ENCODE results near the gene TMEM209.

Gene TMEM209

DNA sequence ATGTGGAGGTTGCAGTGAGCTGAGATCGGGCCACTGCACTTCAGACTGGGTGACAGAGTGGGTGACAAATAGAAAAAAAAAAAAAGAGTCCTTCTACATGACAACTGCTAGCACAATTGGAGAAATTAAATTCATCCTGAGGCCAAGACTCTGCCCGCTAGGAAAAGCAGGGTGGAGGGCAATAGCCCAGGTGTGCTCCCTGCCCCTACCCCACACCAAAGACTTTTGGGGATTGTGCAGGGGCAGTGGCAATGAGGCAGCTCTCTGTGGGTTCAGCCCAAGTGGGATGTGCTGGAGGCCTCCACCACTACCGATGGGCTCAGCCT is 61.3 kb downstream of the TMEM209 start:
- DNase-seq (ENCODE audit: low spot score) = no peak

DNA sequence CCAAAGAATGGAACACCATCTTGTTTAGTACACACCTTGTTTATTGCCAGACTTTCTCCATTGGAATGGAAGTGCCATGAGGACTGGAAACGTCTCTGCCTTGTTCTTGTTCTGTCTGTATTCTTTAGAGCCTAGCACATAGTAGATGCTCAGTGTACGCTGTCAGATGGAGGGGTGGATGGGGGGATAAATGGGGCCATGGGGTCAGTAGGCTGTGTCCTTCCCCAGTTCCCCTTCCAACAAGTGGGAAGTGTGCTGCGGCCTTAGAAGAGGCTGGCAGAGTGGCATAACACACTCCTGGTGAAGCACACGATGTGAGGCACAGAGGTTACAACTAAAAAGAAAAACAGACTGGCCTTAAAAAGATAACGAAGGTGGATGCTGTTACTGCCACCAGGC is 61.9 kb downstream of the TMEM209 start:
- no peak for DNase-seq (ENCODE audit: low spot score)

DNA sequence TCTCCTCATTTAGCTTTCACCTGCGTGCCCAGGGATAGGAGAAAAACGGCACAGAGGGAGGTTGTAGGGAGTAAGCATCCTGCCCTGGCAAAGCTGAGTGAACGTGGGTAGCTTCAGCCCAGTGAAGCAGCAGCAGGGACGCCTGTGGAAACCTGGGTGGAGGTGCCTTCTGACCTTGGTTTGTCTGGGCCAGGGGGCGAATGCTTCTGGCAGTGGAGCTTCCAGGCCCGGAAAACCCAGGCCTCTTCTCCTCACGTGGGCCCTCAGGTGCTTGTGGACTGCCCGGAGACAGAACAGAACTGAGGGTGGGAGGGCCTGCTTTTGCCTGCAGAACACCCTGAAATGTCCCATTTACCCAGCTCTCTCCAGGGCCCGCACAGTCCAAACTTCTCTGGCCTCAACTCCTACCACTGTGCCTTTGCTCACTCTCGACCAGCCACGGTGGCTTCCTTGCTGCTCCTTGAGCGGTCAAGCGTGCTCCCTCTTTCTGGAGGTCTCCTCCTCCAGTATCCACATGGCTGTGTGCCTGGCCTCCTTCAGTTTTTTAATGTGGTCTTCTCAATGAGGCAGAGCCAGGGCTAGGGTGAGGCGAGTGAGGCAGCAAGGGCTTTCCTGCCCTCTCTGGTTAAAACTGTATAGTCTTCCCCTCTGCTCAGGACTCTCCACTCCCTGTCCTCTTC is 62.4 kb downstream of the TMEM209 start:
- no peak for DNase-seq (ENCODE audit: low spot score)

DNA sequence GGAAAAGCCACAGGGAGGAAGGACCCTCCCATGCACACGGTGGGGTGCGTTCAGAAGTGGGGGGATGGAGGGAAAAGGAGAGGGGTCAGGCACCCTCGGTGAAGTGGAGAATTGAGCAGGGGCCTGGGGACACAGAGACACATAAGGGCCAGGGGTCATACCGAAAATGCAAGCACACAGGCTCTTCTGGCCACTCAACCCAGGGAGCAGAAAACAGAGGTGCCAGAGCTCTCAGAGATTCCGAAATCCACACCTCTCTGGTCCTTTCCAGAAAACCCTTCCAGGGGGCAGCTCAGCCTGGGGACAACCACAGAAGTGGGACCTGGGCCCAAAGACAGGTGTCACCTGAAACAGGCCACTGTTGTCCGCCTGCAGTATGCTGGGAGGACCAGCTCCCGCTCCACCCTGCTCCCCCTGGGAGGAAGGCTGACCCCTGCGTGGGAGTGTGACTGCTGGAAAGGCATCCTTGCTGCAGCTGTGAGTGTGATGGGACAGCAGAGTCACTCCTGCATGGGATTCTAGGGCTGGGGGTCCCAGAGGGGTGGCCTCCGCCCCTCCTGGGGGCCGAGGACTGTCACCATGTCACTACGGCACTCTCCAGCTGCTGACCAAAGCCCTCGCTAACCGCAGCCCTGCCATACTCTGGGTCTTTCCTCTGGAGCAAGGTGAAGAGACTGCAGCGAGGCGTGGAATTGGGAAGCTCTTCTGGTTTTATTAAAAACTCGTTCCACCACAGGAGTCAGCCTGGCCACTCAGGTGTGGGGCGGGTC is 63.1 kb downstream of the TMEM209 start:
- no peak for DNase-seq (ENCODE audit: low spot score)

DNA sequence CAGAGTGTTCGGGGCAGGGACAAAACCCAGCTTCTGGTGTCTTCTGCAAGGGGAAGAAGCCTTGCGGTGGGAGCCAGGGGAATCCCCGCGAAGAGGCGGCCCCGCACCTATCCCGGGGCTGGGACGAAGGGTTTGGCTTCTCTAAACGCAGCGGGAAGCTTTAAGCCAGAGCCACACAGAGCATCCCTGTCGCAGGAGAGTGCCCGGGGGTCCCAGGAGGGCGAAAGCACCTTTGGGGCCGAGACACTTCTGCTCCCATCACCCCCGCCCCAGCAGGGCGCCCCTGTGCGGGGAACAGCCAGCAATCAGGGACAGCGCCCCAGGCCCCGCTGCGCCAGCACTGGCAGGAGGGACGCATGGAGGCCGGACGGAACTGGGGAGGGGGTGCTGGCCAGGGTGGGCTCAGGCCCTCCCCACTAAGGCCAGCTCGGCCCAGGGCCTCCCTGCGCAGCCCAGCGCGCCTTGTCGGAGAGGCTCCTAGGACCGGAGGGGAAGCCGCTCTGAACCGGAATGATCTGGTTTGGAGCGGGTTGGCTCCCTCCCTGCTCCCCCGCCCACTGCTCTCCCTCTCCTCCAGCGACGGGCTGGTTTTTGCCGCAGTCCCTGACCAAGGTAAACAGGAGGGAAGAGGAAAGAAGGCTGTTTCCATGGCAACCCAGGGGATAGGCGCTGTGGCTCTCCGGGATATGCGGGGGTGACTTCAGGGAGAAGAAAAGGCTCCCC is 63.9 kb downstream of the TMEM209 start:
- DNase-seq (ENCODE audit: low spot score) = no peak

DNA sequence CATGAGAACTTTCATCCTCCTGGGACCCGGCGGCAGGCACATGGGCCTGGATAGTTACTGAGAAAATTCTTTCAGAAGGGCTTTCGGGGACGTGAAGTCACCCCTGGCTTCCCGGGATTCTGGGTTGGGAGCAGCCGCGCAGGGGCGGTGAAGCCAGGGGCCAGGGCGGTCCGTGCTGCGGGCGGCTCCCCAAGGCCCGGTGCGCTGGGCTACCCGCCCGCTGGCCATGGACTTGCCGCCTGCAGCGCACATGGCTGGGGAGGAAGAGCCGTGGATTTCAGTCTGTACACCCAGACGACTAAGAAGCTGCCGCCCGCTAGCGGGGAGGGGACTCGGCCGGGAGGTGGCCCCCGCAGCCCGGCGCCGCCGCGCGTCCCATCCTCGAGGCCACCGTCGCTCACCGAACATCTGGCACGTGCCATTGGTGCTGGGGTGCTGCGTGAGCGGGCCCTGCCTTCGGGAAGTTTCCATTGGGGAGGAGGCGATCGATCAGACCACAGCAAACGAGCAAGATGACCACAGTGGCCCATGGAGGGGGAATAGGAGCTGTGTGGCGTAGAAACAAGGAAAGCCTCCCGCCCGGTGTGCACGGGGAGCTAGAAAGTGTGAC is 64.5 kb downstream of the TMEM209 start:
- DNase-seq (ENCODE audit: low spot score) = no peak

DNA sequence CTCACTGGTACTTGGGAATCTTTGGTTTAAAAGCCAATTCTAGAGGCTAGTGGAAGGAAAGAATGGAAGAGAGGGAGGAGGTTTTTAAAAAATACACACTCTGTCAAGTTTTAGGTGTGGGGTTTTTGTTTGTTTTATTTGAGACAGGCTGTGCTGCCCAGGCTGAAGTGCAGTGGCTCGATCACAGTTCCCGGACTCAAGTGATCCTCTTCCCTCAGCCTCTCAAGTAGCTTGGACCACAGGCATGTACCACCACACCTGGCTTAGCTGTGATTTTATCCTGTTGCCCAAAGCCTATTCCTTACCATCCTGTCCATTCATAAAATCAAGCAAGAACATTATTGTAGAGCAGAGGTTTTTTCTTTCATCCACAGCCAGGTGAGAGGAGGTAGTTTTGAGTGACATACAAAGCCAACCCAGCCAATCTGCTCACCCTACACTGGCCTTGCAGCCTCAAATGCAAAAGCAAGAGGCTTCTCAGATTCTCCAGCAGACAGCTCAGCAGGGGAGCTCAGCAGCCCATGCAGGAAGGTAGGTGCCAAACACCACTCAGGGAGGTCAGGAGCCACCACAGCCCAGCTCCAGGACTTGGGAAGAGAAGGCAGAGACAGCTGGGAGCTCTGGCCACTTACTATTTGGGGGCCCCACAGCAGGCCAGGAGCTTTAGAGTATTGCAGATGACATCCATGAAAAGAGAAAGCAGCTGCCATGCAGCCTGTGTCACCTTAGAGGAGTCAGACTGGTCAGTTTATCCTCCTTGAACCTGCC is 65.8 kb downstream of the TMEM209 start:
- no peak for DNase-seq (ENCODE audit: low spot score)

DNA sequence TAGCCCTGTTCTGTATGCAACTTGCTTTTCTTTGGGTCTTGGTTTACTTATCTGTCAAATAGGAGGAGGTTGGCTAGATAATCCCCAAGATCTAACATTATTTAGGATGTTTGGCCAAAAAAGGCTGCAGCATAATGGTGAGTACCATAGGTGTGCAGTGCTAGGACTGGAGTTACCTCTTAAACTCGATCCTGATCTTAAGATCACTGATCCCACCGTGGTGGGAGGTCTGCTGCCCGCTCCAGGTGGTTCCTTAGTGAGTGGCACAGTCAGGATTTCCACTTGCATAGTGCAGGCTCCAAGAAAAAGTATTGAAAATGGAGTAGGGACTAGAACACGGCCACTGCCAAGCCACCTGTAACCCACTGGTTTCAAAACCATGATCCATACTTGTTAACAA is 68.0 kb downstream of the TMEM209 start:
- DNase-seq (ENCODE audit: low spot score) = no peak

DNA sequence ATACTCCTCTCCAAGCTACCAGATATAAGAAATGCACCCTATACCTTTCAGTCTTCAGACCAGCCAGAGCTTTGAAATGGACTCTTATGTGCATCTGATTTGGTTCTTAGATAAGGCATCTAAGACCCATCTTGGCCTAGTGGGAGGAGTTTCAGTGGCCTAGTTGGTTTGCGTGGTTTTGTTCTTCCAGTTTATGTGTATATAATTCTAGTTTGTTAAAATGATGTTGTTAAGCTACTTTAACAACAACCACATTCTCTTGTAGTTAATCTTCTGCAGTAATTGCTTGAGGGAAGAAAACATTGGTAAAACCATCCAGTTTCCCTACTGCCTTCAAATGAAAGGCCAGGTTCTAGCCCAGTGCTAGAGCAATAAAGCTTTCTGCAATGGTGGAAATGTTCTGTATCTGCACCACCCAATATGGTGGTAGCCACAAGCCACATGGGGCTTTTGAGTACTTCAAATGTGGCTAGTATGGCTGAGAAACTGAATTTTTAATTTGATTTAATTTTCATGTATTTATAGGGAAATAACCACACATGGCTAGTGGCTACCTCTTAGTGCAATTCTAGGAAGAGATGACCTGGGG is 68.5 kb downstream of the TMEM209 start:
- DNase-seq (ENCODE audit: low spot score) = no peak

DNA sequence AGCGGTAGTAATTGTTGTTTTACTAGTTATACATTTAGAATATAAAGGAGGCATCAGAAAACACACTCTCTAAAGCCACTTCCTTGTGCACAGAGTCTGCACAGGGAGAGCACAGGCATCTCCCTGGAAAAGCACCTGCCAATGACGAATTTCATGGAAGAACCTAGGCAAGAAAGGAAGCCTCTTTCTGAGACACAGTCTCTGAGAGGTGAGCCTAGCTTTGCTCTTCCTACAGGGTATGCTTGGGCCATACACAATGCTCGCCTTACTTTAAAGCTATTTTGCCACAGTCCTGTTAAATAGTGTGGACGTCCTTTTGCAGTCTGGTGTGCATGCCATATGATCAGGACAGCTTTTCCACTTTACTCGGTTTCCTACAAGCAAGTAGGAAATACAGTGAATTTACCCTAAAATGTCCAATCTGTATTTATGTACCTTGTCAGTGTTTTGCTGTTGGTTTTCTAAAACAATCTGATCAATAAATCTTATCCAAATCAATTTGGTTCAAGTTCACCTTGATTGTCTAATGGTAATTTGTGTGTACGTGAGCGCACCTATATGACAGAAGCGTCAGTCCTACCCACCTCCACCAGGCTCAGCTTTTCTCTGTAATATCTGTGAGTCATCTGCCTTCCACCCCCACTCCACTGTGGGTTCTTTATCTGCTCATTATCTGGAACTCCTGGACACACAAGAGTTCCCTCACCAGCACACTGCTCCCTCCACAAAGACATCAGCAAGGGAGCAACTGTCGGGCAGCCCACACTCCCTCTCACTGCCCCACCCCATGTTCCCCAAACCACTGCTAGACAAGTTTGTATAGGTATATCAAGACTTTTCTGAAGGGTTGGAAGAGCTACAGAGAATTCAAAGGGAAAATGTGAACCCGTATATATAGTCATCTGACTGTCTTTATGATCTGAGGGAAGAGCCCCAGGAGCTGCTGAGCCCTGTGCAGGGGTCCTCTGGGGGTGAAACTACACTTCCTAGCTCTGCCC is 69.7 kb downstream of the TMEM209 start:
- no peak for DNase-seq (ENCODE audit: low spot score)

DNA sequence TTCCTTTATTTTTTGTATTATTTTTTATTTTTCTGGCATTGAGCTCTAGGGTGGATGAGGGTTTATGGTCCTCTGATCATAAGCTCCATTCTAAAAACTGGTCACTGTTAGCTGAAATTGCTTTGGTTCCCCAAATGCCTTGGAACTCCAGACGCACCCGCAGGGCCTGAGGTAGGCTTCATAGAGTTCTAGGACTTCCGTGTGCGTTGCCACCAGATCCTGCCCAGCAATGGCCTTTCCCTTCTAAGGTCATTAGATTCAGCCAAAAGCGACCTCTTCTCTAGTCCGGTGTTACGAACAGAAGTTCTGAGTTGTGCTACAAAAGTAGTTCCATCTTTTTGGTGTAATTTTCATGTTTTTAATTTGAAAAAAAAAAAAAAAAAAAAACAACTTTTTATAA is 70.5 kb downstream of the TMEM209 start:
- DNase-seq (ENCODE audit: low spot score) = no peak

DNA sequence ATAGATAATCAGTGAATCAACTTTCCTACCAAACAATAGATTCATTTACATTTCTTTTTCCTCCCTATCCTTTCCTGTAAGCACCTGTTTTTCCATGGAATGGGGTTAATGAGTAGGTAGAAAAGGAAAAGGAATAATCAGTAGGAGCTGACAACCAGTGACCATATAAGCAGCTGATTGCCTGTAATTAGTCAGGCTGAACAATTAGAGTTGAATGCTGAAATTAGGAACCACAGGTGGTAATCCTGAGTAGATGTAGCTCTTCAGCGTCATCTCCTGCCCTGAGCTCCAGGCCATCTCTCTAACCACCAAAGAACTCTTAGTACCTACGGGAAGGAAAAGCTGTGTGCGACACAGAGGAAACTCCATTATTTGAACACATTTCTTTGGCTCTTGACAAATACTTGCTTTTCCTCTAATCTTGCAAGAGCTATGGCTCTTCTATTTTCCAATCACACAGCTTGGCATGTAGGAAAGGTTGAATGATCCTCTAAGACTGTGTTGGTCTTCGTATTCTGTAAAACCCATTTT is 71.0 kb downstream of the TMEM209 start:
- DNase-seq (ENCODE audit: low spot score) = no peak

DNA sequence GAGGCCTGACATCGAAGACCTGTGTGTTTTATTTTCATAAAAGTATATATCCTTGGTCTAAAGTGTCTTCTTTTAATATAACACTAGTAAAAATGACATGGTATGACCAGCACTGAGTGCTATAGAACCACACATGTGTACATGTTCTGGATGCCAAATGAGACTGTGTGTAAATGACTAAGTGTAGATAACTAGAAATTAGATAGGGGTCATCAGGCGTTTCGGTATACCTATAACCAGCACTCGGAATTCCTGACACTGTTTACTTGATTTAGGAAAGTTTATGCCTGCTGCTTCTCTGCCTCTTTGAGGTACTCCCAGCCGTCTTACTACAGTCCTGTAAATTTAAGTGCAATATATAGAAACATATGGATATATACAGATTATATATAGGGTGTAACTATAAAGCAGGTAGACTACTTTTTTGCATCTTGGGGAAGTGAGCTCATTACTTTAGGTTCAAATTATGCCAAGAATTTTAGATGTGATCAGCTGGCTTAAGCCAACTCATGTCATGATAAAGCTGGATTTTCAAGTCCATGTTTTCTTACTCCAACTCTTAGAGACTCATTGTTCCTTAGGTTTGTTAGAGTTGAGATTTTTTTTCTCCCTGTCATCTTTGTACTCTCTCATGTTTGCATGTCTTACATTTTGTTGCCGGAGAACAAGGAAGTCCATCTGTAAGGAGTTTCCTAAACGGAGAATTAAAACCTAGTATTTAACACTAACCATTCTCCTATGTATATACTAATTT is 72.0 kb downstream of the TMEM209 start:
- DNase-seq (ENCODE audit: low spot score) = no peak

DNA sequence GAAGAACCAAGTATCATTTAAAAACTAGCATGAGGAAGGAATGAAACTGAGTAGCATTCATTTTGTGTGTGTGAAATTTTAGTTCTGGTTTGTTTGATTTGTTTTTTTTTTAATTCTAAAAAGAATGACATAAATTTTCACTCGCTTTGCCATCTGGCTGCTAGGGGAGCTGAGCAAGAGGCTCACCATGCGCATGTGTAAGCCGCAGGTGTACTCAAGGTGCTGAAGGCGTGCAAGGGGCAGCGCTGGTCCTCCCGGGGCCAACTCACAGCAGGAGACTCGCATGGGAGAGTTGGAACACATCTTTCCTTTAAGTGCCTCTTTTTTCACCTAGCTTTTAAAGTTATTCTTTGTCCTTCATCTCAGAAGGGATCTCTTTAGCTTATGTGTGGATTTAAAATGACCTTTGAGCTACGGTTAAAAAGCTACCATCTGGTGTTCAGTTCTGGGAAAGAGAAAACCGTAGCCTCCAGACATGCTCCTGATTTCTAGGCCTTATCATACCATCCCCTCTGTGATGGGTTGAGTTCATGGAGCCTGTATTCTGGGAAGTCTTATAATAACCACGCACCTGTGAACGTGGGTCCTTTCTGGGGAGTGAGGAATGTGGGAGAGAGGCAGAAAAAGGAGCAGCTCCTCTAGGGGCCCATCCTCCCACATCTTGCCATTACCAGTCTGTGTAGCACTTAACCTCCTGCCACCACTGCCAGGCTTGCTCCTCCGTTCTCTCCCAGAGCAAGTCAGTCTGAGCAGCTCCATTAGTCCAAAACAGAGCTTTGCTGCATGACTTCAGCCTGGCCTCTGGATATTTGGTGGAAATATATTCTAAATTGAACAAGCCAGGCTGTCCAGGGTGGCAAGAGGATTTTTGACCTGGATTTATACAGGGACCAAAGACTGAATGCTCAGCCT is 73.0 kb downstream of the TMEM209 start:
- DNase-seq (ENCODE audit: low spot score) = no peak

DNA sequence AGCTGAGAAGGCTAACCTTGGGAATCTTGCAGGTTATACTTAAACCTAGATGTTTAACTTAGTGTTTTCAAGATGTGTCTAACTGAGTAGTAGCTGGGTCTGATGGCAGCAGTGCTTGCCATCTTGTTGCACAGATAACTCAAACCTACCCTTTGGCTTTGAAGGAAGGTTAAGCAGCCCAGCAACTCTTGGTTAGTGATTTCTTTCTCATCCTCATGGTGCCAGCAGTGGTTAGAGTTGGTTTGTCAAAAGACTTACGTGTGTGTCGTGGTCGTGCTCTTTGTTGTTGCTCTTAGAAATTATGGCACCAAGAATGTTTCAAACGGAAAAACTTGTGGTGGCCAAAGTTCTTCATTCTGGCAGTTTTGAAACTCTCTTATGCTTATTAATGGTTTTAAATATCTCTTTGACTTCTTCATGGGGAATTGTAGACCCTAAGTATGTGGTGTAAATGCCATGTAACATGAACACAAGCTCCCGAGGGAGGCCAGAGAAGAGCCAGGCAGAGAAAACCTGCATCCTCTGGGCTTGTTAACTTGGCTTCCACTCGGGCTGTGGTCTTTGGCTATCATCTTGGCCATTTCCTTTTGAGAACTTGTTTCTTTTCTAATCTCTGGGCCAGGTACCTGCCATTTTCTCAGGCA is 73.9 kb downstream of the TMEM209 start:
- no peak for DNase-seq (ENCODE audit: low spot score)

DNA sequence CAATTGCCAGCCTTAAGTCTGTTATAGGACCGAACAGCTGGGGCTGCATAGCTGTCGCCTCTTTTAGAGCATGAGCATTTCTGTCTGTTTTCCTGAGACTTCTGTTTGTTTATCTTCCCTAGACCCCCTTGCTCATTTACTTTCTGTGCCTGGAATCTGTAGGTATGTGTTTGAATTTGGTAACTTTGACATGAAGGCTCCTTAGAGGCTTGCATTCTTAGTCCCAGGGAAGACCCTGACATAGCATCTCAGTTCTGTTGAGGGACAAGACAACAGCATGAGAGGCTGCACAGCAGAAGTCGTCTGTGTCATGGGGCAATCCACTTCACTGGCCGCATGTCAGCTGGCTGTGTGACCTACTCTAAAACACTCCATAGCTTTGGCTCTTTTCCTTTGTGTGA is 76.2 kb downstream of the TMEM209 start:
- no peak for DNase-seq (ENCODE audit: low spot score)

DNA sequence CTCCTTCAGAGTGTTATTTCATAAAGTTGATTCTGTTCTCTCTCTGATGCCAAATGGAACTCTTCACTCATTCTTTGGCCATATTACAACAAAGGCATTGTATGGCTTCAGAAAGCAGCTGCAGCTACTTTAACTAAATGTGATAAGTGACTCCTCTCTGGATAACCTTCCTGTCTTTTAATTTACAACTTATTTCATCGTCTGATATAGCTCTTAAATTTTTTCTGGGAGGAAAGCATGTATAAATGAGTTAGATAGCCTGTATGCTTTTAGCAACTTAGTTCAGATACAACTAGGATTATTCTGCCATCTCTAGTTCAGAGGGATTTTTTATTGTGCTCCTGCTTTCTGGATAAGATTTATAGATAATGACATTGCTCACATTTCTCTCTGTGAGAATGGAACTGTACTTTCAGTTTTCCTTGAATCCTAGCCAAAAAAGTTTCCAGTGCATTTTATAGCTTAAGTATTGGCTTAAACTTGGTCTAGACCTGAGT is 77.3 kb downstream of the TMEM209 start:
- no peak for DNase-seq (ENCODE audit: low spot score)

DNA sequence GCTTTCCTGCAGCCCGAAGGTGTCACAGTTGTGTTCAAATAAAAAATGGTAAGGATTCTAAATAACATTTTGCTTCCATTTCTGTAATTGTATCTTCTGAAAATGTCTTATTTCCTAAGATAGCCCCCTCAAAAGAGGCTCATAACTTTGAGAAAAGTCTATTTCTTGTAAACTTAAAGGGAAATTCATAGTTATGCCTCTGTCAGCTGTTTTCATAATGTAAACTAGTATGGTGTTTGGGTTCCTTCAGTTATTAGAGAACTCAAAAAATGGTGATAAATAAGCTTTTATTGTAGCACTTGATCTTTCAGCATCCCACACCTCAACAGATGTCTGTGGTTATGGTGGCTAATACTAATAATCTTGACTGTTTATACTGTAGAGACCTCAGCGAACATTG is 77.8 kb downstream of the TMEM209 start:
- DNase-seq (ENCODE audit: low spot score) = no peak
